Measurements from ENCODE around the gene FOXL2.

- TF ChIP-seq CTCF (IDR thresholded peaks at IDR 0.05) (no peak), POLR2A (IDR thresholded peaks at IDR 0.05) (no peak)
These were observed 9.3 kb downstream of the FOXL2 start for GRCh38 chr3:138937690-138938055.

Data from adrenal gland (tissue), 5 donors.